HTERT RPE-1 (cell line): ENCODE results near the gene FAM110D.

Source experiments
- in situ Hi-C: fragments of 300-500 bp; cut with MboI; formaldehyde crosslinking; loops from 4 replicates; pipeline ENCODE4 v1.14.3; 2020; ENCODE audit warnings: low sequenced_read_pairs

FAM110D gene

GRCh38 chr1:26158908-26159742, at the start of gene FAM110D:
TSS of gene FAM110D (plus strand) at chr1:26159079. CDS start at chr1:26161292, 2,213 bp downstream.
- in situ Hi-C loops: no loop called here

GRCh38 chr1:26109229-26110164, 49.4 kb upstream of the FAM110D start:
- in situ Hi-C loops: no loop called here

GRCh38 chr1:26110731-26111529, 47.9 kb upstream of the FAM110D start:
- in situ Hi-C loops: no loop called here

GRCh38 chr1:26111530-26112406, 47.1 kb upstream of the FAM110D start, which contains the start of gene PDIK1L:
TSS of gene PDIK1L (plus strand) at chr1:26111824. CDS start at chr1:26114309, 2,485 bp downstream.
- in situ Hi-C loops: no loop called here

GRCh38 chr1:26112407-26112775, 46.5 kb upstream of the FAM110D start:
- in situ Hi-C loops: no loop called here

GRCh38 chr1:26114165-26114927, 44.5 kb upstream of the FAM110D start:
- in situ Hi-C loops: no loop called here

- in situ Hi-C loops: no loop called here
Observed at GRCh38 chr1:26119892-26120608, 38.8 kb upstream of the FAM110D start.

GRCh38 chr1:26121854-26122773, 36.8 kb upstream of the FAM110D start:
- in situ Hi-C loops: no loop called here

- in situ Hi-C loops: no loop called here
Observed at GRCh38 chr1:26122988-26123973, 35.6 kb upstream of the FAM110D start.

- in situ Hi-C loops: no loop called here
Observed at GRCh38 chr1:26124418-26125331, 34.2 kb upstream of the FAM110D start.

- in situ Hi-C loops: no loop called here
Observed at GRCh38 chr1:26125382-26125781, 33.5 kb upstream of the FAM110D start.

GRCh38 chr1:26125946-26126320, 32.9 kb upstream of the FAM110D start:
- in situ Hi-C loops: no loop called here

GRCh38 chr1:26126321-26127084, 32.4 kb upstream of the FAM110D start:
- in situ Hi-C loops: no loop called here
